Measurements from ENCODE around the gene EDEM3.
"Not testable (repeated sequence)": the region's sequence is repeated elsewhere in the genome, so short reads cannot be mapped to it uniquely, and the experiment has no call there.

EDEM3 gene

DNA sequence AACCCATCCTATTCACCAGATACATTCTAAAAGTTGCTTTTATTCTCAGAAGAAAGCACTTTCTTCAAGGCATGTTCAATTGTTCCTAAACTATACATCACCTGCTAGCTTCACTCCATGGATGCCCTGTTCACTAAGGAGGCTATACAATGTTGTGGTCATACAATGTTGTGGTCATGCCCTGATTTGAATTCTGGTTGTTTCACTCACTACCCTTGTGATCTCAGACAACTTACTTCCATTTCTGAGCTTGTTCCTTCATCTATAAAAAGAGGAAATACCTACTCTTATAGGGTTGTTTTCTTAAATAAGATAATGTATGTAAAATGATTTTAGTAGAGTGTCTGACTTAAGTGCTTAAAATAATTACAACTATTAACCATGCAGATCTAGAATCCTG lies 19.7 kb downstream of the EDEM3 start:
- DNase-seq: peak; percentile 37 to 56 (median 52)

DNA sequence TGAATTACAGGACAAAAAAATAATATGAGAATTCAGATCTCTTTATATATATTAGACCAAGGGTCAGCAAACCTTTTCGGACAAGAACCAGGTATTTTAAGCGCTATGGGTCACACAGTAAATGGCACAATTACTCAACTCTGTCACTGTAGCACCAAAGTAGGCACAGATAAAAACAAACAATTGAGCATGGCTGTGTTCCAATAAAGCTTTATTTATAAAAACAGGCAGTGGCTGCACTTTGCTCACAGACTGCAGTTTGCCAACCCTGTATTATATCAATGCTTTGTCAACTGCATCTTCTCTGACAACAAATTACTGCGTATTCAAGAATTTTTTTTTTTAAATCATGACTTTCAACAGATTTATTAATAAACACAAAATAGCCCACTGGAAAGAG lies 29.8 kb downstream of the EDEM3 start:
- DNase-seq: no peak

DNA sequence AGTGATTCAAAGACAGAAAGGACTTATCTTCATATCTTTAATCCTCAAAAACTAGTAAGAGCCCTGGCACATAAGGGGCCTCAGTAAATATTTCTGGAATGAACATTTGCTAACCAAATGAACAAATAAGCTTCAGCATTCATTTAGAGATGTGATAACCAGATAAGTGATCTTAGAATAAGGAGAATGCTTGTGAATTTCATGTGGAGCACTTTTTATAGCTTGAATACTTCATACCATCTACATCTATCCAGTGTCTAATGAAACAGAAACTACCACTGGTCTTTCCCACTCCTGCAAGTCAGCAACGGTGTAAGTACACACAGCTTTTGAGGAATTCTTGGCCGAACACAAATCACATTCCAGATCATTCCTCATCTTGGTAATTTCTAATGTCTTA lies 38.5 kb downstream of the EDEM3 start:
- no peak for DNase-seq

DNA sequence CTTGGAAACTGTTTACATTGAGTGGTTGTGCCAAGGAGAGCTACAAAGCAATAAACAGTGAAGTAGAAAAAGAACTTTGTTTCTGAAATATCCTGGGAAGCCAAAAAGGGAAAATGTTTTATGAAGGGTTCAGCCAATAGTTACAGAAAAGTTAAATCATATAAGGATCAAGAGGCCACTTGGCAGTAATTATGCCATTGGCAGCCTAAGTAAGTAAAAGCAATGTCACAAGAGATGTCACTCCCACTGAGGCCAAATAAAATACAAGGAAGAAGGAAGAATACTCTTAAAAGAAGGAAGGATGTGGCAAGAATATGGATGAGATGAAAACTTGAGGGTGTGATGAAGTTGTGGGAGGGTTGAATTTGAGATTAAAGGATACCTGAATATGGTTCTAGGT lies 45.2 kb downstream of the EDEM3 start:
- DNase-seq: no peak

DNA sequence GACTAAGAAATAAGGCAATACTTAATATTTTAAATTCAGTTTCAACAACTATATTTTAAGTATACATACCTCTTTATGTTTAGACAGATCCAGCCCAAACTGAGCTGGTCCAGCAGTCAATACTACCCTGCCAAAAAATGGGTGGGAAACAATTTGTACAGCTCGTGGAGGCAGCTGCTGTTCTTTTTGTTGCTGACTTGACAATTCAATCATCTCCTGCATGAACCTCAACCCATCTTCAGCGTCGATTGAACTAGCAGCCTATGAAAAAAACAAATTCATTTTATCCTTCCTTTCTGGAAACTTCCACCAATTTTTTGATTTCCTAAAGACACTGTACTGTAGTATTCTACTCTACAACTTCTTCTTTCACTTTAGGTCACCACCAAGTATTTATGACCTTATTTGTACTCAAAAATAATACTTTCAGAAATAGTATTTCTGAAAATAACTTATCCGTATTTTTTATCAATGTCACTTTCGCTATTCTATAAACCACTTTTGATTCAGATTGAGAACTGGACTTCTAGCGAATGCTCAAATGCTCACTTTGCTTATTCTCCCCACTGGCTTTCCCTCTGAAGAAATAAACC lies 46.5 kb downstream of the EDEM3 start:
- DNase-seq: no peak

DNA sequence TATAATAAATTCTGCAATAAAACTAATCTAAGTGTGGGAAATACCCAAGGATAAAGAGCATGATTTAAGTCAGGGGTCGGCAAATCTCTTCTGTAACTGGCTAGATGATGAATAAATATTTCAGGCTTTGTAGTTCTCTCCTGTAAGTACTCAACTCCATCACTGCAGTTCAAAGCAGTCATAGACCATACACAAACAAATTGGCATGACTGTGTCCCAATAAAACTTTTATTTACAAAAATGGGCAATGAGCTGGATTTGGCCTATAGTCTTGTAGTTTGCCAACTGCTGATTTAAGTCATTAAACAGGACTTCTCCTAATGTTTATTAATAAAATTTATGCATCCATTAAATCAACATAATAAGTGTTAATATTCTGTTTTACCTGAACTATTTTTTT lies 49.4 kb downstream of the EDEM3 start:
- DNase-seq: no peak

DNA sequence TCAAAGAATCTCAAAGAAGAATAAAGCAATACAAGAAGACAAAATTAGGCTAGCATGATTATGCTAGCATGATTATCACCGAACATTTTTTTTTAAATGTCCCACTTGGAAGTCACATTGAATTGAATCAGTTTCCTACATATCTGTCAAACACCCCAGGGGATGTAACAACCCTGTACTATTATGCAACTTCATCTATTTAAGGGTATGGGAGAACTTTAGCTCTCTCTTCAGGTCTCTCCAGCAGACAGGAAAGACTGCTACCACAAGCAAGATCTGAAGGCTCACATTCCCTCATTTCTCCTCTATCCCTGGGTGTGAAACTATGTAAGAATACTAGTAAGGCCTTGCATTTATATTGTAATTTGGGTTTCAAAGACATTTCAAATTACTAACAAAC lies 52.8 kb downstream of the EDEM3 start:
- DNase-seq: peak in 2 of 3 donors; percentile 5 to 20

DNA sequence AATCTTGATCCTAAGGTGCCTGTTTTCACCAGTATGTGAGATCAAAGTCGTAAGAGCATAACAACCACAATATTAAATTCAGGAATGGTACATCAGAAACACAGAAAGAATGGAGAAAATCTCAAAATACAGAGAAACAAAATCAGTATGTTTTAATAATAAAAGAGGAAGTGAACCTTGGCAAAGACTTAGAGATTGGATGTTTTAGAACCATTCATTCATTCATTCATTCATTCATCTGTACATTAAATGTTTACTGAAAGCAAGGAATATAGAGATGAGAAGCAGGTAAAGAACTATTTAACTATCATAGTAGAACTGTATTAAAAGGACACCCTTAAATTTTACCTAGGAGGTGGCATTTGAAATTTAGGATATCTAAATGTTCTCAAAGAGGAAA lies 55.7 kb downstream of the EDEM3 start:
- DNase-seq: no peak

DNA sequence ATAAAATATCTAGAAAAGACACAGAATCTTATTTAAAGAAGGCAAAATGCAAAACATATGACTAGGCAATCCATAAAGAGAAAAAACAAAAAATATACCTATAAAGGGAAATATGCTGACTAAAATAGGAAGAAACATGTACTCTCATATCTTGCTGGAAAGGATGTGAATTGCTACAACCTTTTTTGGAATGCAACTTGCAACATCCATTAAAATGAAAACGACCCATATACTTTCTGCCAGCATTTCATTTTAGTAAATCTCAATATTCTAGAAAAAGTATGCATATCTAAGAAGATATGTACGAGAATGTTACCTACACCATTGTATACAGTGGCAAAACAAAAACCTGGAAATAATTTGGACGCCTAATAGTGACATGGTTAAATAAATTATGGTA lies 56.6 kb downstream of the EDEM3 start:
- no peak for DNase-seq

DNA sequence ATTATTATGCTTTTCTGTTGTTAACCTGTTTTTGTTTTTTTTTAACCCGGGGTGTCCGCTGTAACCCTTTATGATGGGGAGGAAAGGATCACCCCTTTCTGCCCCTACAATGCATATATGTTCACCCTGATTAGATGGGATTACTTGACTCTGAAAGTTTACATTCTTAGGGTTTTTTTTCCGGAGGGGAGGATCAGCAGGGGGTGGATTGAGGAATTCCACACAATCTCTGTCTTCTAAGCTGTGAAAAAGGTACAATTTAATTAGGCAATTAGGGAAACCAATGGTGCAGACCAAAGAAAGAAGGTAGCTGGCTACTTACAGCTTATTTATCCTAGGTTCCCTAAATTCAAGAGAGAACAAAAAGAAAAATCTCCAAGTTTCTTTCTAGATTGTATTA lies 58.3 kb downstream of the EDEM3 start:
- no peak for DNase-seq

DNA sequence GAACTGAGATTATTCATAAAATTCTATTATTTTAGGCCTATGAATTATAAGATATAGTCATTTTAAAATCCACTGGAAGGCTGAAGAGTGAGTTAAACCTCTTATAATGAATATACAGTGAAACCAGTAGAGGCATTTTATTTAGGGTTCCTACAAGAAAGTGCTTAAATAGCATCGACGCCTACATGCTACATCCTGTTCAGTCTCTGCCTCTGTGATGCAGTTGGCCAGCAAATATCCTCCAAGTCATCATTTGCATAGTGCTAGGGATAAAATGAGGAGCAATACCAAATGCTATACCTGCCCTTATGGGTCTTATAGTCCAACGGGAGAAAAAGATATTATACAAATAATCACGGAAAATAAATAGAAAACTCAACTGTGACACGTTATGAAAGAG lies 59.6 kb downstream of the EDEM3 start:
- DNase-seq: no peak

DNA sequence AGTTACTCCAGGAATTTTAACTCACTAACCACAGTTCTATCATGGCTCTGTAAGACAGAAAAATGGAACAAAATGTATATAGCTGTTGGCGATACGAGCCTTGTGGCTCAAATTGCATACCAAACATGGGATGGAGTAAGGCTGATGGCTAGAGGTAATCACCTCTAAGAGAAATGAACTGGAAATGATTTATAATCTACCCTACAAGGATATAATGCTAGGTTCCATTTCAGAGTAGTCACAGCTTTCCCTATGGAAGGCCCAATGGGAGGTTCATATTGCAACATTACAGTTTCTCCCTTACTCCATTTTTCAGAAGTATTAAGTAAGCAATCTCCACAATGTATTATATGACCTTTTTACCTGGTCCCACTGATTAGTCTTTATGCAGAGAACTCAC lies 61.6 kb downstream of the EDEM3 start:
- no peak for DNase-seq

DNA sequence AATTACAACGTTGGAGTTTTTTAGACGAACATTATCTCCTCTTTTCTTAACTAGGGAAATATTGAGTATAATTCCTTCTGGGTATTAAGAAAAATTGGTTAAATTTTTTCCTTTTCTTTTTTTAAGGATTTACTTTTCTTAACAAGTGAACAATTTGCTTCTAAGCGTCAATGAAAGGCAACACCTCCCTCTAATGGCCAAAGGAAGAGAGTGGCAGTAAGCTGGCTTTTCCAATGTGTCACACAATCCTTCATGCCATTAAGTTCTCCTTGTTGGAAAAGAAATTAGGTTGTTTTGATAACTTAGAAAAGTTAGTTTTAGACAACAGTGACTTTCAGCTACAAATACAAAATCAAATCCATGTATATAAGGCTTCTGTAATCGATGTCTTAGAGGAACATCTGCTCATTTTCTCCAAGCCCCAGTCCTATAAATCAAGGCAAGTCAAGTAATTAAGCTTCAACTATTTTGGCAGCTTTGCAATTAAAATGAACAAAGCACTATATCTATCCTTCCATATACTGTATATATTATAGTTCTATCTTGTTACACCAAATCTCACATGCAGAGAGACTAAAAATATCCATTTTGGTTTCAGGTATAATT lies 62.8 kb downstream of the EDEM3 start:
- DNase-seq: peak; percentile 51 to 61 (median 56)

DNA sequence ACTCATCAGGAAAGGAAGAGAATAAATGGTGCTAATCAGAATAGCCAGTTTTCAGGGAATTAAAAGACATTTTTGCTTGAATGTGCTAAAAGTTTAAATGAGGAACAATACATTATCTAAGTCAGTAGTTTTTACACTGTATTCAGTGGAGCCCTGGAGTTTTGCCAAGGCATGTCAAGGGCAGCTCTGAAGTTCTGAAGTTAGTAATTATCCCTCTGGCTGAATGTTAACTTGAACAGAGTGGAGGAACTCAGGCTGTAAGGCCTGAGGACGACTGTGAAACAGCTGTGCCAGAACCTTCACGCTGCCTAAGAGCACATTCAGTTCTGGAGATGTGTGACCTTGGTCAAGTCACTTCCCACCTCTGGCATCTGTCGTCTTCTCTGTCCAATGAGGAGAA lies 68.1 kb downstream of the EDEM3 start:
- DNase-seq: peak; percentile 33 to 42 (median 39)

DNA sequence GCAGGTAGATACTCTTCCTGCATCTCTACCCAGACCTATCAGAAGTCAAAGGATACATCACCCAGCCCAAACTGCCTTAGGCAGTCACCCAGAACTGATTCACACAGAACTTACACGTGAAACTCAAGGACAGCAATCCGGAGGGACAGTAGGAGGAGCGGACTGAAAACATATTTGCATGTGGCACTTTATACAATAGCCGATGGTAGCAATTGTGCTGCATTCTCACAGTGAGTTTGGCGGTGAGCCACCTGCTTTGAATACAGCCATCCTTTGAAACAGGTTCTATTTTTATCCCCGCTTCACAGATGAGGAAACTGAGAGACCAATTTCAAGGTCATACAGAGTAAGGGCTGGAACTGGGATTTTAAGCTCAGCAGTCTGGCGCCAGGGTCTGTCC lies 69.5 kb downstream of the EDEM3 start:
- no peak for DNase-seq

DNA sequence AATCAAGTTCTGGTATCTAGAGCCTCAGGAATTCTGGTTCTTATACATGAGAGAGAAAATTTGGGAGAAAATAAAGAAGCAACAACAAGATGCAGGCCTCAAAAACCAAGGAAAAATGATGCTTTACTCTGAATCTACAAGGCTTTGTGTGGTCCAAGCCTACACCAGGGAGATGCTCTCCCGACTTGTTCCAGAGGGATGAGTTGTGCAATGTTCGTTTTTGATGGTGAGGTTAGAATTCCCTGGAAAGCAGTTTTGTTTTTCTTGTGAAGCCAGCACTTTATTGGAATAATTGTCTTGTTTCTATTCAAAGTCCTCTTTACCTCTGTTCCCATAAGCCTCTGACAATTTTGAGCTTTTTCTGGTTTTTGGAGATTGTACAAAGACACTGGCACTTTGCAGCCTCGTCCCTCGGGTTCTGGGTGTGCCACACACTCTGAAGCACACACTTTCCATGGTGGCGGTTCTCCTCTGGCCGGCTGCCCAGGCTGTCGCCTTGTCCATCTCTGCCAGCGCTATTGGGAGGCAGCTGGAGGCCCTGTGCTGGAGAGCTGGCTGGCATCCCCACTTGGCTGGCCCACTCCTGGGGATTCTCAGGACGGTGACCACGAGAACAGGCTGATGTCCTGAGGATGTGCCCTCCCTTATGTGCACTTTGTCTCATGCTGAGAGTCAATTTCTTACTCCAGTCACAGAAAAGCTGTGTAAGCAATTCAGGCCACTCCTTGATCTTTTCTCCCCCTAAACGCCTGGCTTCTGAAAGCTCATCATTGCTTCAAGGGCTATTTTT lies 70.2 kb downstream of the EDEM3 start:
- DNase-seq: no peak

DNA sequence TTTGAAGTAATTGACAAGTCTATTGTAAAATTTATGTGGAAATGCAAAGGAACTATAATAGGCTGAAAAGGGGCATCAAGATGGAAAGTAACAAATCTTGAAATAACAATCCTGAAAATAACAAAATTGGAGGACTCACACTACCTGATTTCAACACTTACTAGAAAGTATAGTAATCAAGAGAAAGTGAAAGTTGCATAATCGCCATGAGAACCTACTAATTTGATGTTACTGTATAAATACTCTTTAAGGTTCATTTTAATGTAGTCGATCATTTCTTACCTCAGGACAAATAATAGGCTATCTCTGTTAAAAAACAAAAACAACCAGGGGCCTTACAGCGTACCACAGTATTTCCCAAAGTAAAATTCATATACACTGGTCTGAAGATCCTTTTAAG lies 71.7 kb downstream of the EDEM3 start:
- no peak for DNase-seq

DNA sequence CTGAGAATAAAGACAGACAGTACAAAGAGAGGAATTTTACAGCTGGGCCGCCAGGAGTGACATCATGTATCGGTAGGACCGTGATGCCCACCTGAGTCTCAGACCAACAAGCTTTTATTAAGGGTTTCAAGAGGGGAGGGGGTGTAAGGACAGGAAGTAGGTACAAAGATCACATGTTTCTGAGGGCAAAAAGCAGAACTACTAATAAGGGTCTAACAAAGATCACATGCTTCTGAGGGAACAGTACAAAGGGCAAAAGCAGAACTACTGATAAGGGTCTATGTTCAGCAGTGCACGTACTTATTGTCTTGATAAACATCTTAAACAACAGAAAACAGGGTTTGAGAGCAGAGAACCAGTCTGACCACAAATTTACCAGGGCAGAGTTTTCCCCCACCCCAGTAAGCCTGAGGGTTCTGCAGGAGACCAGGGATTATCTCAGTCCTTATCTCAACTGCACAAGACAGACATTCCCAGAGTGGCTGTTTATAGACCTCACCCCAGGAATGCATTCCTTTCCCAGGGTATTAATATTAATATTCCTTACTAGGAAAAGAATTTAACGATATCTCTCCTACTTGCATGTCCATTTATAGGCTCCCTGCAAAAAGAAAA lies 73.9 kb downstream of the EDEM3 start:
- DNase-seq: not testable (repeated sequence)

DNA sequence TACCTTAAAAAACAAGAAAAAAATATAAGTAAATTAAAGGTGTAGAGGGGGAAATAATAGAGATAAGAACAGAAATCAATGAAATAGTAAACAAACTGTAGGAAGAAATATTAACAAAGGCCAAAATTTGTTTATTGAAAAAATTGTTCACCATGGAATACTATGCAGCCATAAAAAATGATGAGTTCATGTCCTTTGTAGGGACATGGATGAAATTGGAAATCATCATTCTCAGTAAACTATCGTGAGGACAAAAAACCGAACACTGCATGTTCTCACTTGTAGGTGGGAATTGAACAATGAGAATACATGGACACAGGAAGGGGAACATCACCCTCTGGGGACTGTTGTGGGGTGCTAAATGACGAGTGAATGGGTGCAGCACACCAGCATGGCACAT lies 75.2 kb downstream of the EDEM3 start:
- DNase-seq: not testable (repeated sequence)

DNA sequence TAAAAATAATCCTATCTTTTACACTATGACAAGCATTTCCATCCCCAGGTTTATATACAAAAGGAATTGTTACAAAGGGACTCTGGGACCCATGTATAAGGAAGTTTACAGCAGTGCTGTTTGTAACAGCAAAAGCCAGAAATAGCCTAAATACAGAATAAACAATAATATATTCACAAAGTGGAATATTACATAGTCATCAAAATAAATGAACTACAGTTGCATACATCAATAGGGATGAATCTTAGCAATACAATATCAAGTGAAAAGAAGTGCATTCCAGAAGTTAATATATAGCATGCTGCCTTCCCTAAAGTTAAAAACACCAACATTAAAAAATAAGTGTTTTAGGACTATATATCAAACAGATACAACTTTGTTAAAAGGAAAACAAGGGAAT lies 77.3 kb downstream of the EDEM3 start:
- no peak for DNase-seq

DNA sequence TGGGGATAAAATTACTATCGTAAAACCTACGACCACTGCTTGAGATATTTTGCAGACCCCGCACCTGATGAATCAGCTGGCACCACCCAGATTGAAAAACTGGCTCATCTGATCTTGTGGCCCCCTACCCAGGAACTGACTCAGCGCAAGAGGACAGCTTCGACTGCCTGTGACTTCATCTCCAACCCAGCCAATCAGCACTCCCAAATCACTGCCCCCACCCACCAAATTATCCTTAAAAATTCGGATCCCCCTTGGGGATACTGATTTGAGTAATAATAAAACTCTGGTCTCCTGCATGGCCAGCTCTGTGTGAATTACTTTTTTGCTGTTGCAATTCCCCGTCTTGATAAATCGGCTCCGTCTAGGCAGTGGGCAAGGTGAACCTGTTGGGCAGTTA lies 81.4 kb downstream of the EDEM3 start:
- DNase-seq: no peak

DNA sequence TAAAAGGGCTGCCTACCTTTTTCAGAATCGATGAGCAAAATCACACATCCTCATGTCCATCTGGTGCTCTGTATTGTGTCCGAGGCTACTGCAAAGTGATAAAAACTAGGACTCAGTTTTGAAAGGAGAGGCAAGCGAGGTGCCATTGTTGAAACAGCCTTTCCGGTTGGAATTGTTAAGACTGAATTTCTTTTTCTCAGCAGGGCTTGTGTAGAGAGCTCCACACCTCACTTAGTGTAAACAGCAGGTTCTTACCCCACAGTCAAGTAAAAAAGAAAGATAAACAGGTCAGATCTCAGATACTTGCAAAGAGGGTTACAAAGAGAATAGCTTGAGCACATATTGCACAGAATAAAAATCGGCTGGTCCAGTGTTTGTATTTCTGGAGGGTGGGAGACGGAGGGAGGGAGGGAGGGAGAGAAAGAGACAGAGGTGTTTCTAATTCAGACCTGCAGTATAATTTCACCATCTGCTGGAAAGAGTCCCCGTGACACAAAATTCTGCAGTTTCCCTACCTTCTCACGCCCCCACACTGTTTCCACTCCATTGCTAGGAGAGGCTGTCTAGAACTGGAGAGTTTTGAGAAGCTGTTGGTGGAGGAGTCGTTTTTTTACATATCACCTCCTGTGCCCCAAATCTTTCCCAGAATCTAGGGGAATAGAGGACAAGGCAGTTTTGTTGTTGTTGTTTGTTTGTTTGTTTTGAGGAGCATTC lies 82.5 kb downstream of the EDEM3 start:
- no peak for DNase-seq

DNA sequence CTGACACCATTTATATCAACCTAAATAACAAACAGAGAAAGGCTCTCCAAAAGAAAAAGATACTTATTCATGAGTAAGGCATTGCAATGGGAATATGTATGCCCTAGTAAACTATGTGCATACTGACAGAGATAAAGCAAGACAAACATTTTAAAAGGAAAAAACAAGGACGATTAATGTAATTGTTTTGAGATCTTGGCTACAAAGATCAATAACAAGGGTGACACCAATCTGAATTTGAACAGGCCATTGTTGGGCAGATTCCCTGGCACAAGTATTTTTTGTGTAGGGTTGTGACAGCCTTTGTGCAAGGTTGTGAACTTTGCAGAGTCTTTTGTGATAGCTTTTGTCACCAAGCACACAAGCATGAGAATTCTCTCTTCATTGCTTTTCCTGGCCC lies 85.3 kb downstream of the EDEM3 start:
- no peak for DNase-seq
